Stimulated activated CD4-positive, alpha-beta T cell treated with anti-CD3 and anti-CD28 coated beads, Interleukin-15, amount 100 ng/mL, for 48 hours (primary cell): Measurements from ENCODE around the gene WDR73.
"Not testable (repeated sequence)": the region's sequence is repeated elsewhere in the genome, so short reads cannot be mapped to it uniquely, and the experiment has no call there.

ENCODE experiments used
- DNase-seq, 2 donors: peaks; one replicate each; pipeline ENCODE4 v3.0.0-alpha.2; 2020; ENCODE audit warnings: low read depth in 2 of 2

The WDR73 gene

DNA sequence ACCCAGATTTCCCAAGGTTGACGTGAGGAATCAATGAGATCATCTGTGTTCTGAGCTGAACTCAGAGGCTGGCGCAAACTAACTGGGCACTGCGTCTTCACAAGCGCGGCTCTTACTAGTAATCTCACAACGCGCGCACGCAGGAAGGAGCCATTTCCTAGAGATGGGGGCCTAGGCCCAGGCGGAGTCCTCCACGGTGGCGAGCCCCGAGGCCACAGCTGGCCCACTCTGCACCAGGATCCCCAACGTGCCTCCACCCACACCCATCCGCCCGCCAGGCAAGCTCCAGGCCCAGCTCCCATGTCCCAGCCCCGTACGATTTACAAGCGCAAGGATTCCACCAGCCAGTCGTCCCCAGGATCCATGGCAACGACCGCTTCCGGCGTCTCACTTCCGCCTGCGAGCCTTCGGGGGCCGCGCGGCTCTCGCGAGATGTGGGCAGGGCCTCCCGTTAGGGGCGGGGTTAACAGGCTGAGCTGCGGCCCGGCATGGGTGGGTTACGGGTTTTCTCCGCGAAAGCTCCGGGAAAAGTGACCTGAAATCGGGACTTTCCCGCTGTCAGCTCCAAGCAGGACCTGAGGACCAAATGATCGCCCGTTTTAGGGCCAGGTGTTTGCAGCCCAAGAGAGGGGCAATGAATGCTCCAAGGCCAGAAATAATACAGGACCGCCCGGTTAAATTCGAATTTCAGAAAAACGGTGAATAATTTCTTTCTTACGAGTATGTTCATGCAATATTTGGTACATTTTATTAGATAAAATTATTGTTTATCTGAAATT is at the start of gene WDR73:
Gene WDR73 (minus strand): TSS at position 374 of the 779 bp plus-strand sequence. CDS start 9 bp downstream, at position 365.
- DNase-seq = peak; percentile 91 to 96

DNA sequence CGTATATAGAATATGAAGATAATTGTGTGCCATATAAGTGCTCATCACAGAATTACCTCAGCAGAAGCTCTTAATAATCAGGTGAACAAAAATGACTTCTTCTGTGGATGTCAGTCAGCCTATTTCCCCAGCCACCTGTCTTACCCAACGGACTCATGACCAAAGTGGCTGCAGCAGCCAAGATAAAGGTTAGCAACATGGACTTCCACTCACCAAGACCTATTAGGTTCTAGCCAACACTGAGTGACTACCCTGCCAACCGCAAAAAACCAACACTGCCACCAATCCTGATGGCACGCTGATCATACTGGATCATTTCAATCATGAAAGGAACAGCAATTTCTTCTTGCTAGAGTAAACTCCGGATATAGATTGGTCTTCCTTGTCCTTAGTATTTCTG is 49.7 kb upstream of the WDR73 start:
- no peak for DNase-seq

DNA sequence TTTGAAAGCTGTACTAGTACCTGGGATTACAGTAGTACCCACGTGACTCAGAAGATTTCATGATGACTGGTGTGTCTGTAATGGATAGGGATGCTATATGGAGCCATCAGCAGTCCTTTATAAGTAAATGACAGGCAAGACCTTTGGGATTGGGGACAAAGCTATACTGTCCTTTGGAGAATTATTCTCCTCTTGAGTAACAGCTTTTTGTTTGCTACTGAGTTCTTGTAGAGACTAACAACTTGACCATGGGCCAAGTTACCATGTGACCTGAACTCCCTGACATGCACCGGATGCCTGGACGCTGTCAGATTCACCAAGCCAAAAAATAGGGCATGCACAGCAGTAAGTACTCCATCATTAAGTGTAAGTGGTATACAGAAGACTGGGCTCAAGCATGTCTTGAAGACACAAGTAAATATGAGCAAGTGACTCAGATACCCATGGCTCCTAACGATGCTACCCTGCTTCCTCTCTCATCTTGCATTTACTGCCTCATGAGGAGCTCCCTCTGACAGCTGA is 48.9 kb upstream of the WDR73 start:
- no peak for DNase-seq

DNA sequence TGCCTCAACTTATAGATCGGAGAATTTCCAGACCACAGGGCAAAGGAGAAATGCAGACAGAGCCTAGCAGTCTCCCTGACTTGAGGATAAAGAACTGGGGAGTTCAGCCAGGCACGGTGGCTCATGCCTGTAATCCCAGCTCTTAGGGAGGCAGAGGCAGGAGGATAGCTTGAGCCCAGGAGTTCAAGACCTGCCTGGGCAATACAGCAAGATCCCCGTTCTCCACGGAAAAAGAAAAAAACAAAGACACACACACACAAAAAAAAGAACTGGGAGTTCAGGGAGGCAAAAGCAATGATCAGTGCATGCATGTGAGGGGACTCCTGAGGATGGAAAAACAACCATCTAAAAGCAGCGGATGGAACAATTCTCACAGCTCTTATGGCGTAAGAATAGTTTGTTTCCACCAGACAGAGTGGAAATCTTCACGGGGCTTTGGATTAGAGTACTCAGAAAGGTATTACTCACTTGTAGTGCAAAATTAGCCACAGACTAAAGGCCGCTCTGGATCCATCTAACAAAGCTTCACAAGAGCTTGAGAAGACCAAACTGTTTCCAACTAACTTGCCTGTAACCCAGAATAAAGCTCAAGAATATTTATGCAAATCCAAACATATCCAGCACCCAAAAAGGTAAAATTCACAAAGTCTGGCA is 45.6 kb upstream of the WDR73 start:
- no peak for DNase-seq

DNA sequence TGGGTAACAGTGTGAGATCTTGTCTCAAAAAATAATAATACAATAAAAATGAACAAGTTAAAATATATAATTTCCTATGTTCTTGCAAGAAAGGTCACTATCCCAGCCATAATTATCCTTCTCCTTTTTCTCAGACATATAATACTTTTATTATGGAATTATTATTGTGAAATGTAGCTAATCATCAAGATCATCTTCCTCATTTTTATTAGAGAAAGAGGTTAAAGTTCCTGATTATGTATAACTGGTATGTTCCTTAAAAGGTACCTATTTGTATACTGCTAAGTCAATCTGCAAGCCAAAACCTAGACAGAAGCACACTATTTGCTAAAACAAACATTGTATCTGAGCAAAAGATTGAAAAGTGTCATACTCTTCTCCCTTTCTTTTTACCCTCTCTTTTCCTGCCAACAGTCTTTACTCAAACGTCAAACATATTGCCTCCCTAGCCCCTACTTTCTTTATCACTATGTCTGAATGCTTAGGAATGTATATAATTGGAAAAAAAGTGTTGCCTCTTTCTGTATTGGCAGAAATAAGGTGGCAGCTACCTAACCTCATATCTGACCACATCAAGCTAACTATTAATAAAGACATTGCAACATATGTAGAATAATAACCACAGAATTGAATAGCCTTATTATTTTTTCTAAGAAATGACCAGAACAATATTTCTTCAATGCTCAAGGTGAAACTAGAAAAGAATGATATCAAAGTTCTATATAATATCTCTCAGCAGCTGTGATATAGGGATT is 43.3 kb upstream of the WDR73 start:
- DNase-seq = no peak

DNA sequence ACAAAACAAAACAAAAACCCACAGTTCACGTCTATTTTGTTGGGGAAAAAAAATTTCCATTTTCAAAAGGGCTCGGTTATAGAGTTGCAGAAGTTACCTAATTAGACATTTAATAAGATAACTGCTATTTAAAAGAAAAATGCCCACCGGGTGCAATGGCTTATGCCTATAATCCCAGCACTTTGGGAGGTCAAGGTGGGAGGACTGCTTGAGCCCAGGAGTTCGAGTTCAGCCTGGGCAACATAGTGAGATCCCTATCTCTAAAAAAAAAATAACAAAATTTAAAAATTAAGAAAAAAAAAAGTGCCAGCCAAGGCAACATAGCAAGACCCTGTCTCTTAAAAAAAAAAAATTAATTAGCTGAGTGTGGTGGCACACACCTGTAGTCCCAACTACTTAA is 42.7 kb upstream of the WDR73 start:
- DNase-seq = no peak

DNA sequence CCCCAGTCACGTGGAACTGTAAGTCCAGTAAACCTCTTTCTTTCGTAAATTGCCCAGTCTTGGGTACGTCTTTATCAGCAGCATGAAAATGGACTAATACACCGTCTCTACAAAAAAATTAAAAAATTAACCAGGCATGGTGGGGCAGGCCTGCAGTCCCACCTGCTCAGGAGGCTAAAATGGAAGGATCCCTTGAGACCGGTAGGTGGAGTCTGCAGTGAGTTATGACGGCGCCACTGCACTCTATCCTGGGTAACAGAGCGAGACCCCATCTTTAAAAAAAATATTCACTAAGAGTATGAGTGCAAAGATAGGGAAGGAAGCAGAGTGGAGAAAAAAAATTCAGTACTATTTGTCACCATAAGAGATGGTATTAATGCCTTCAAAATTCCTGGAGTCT is 36.3 kb upstream of the WDR73 start:
- no peak for DNase-seq

DNA sequence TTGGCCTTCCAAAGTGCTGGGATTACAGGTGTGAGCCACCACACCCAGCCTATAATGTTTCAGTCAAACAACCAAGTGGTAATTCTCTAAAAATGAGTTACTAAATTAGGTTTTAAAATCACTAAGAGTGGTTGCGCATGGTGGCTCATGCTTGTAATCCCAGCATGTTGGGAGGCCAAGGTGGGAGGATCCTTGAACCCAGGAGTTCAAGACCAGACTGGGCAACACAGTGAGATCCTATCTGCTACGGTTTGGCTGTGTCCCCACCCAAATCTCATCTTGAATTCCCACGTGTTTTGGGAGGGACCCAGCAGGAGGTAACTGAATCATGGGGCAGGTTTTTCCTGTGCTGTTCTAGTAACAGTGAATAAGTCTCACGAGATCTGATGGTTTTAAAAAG is 35.8 kb upstream of the WDR73 start:
- DNase-seq = no peak

DNA sequence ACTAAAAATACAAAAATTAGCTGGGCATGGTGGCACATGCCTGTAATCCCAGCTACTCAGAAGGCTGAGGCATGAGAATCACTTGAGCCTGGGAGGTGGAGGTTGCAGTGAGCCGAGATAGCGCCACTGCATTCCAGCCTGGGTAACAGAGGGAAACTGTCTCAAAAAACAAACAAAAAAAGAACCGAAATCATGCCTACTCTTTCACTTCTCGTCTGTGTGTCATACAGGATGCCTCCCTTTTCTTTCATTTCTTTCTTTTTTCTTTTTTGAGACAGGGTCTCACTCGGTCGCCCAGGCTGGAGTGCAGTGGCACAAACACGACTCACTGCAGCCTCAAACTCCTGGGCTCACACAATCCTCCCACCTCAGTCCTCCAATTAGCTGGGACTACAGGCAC is 32.4 kb upstream of the WDR73 start:
- DNase-seq = not testable (repeated sequence)

DNA sequence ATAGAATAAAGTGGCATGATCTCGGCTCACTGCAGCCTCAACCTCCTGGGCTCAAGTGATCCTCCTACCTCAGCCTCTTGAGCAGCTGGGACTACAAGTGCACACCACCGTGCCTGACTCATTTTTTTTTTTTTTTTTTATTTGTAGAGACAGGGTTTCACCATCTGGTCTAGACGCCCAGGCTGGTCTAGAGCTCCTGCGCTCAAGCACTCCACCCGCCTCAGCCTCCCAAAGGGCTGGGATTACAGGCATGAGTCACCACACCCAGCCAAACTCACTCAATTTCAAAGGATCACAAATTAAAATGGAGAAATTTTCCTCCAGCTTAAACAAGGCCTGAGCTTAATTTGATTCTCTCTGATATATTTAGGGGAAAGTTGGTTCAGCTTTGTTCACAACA is 31.2 kb upstream of the WDR73 start:
- DNase-seq = no peak

DNA sequence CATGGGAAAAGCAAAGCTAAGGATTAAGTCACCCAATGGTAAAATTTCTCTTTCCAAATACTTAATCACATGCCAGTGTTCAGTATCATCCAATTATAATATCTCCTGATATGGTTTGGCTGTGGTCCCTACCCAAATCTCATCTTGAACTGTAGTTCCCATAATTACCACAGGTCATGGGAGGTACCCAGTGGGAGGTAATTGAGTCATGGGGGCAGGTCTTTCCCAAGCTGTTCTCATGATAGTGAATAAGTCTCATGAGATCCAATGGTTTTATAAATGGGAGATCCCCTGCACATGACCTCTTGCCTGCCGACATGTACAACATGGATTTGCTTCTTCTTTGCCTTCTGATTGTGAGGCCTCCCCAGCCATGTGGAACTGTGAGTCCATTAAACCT is 30.0 kb upstream of the WDR73 start:
- DNase-seq = no peak

DNA sequence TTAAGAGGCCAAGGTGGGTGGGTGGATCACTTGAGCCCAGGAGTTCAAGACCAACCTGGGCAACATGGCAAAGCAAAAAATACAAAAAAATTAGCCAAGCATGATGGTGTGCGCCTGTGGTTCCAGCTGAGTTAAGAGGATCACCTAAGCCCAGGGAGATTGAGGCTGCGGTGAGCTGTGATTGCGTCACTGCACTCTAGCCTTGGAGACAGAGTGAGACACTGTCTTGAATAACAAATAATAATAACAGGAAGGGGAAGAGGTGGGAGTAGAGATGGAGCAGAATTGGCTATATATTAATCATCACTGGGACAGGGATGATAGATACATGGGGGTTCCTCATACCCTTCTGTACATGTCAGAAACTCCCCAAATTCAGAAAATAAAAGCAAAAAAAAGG is 27.7 kb upstream of the WDR73 start:
- peak in 1 of 2 donors; percentile 26 for DNase-seq

DNA sequence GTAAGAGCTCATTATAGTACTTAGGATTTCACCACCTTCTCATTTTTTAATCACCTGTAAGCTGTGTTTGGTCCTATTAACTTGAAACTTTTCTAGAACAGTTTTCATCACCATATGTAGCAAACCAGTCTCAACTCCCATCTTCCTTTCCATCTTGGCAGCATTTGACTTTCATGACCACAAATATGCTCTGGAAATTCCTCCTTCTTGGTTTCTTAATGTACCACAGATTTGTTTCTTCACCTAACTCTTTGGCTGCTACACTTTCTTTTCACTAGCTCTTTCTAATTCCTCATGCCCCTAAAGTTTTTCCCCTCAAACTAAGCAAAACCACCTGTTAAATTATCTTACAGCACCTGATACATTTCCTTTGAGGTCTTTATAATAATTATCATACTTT is 17.1 kb upstream of the WDR73 start:
- no peak for DNase-seq

DNA sequence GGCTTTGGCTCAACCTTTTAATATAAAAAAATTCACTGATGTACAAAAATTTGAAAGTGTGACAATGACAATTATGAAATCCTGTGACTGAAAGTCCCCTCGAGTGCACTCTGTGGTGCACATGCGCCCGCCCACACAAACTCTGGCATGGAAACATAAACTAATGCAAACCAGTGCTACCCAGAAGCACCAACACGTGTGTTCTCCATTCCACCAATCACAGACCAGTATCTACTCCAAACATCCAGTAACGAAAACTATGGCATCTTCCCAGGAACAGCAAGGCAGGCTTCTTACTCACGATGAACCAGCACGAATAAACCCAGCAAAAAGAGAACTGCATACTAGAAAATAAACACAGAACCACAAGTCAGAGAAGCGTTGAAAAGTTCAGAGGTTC is 15.6 kb upstream of the WDR73 start:
- peak in 1 of 2 donors; percentile 51 for DNase-seq

DNA sequence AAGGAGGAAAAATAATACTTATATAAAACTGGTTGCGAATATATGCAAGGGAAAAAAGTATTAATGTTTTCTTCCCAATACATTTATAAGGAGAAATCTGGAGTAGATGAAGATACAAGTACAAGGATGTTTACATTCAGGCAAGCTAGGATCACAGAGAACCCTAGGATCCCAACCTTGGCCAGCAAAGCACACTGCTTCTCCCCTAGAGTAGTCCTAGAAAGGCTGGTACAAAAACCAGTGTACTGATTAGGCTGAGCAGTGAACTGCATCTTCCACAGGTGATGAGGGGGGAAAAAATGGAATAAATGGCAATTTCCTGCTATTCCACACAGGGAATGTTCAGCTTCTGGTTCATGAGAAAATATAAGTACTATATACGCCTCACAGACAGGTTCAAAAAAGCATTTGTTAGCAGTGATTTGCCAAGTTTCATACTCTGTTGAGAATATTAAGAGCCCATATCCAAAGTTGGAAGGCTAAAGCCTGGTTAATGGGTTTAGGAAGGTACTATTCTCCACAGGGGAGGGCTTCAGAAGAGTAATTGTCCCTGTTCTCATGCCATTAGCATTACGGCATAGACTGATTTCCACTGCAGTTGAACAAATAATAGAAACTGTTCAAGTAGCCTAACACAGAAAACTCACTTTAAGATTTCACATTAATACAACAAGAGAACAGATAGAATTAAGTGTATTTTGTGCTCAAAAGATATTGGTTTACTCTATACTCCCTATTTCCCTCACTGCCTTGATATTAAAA is 14.3 kb upstream of the WDR73 start:
- no peak for DNase-seq

DNA sequence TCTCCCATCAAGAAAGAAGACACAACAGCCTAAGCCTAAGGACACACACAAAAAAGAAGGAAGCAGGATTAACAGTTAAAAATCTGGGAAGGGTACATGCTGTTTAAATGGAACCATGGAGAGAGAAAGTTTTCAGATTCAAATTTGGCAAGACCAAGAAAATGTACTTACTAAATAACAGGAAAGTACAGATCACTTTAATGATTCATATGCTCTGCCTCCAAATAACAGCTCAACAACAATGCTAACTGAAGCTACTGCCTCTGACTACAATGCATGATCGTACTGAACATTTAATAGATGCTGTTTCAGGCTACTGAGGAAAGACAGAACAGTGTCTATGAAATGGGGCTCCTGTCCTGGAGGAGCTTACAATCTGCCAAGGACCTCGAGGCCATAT is 12.3 kb upstream of the WDR73 start:
- DNase-seq = no peak

DNA sequence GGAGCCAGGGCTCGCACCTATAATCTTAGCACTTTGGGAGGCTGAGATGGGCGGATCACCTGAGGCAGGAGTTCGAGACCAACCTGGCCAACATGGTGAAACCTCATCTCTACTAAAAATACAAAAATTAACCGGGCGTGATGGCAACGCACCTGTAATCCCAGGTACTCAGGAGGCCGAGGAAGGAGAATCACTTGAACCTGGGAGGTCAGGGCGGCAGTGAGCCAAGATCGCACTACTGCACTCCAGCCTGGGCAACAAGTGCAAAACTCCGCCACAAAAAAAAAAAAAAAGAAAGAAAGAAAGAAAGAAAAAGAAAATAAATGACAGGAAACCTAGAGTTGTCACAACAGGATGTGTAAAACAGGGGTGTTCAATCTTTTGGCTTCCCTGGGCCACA is 6.9 kb upstream of the WDR73 start:
- DNase-seq = no peak

DNA sequence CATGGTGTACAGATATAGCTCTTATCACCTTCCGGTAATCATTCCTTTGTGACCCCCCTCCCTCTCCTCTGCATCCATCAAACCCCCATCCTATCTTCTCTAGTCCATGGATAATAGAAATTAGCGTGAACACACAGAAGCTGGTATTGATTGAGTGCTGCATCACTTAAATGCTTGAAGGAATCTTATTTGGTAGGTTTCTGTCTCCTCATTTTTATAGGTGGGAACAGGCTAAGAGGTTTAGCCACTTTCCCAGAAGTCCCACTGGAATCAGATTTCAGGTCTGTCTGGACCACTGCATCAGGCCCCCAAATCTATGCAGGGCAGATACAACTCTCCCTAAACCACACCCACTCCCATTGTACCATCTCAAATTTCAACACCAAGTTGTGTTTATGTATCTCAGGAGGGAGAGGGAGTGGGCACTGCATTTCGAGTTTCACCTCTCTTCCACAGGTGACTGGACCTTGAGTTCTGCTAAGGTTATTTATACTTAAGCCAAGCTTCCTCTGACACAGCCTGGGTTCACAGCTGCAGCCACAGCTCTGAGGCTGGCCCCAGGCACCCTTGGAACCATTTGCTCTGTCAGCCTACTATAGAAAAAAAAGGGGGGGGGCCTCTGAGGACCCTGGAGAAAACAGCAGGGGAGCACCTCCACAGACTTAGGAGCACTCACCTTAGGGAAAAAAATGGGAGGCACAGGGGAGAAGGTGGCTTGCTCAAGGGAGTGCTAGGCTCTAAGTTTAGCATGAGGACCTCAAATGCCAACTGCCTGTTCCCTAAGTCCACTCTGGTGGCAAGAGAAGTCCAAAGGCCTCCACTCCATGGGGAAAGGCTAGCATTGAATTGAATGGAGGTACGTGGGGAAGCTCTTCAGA is 6.1 kb upstream of the WDR73 start:
- DNase-seq = no peak

DNA sequence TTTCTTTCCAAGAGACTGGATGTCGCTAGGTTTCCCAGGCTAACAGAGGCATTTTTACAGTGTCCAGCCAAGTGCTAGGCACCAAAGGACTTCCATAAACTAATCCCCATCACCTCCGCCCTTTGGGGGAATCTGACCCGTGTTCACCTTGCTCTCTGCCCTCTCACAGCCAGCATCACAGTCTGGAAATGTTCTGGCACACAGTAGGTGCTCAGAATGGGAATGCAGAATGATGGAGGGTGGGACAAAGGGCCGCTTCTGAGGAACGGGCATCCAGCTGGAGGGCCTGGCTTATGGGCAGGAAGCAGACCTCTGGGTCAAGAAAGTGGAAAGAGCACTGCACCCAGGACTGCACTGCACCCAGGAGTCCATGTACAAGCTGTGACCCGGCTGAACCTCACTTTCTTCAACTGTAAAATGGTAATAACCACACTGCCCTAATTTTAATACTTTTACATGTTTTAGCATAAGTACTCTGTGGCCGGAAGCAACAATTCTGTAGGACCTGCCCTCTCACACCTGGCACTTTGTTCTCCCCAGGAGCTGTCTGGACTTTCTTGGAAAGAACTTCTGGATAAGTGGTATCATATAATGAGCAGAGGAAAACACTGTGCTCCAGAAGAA is 4.8 kb upstream of the WDR73 start:
- DNase-seq = no peak

DNA sequence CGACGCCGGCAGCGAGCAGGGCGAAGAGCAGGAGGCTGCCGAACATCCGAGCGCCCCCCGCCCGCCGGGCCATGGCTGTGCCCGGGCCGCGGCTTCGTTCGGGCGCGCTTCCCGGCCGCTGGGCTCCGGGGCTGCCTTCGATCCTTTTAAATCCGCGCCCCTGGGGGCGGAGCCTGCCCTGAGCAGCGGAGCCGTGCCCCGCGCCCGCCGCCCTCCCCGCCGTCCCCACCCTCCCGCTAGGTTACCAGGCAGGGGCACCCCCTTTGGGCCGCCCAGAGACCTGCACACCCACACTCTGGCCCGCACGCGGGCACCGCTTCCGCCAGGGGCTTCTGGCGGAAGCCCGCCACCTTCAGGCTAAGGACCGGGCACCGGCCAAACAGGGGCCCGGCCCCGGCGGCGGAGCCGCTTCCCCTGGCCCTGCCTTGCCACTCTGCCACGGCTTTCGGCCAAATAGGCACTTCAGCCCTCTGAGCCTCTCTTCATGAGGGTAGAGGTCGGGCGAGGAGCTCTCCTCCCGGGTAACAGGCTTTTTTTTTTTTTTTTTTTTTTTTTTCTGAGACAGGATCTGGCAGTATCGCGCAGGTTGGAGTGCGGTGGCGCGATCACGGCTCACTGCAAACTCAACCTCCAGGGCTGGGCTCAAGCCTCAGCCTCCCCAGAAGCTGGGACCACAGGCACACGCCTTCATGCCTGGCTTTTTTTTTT is 4.2 kb upstream of the WDR73 start, which contains the start of gene NMB:
Gene NMB (minus strand): TSS at position 120 of the 708 bp plus-strand sequence. CDS start 47 bp downstream, at position 73.
- peak; percentile 59 to 76 for DNase-seq
